AG20443 (cell line): ENCODE measurements around the gene PSMB5.
"Not testable (repeated sequence)": the region's sequence is repeated elsewhere in the genome, so short reads cannot be mapped to it uniquely, and the experiment has no call there.

ENCODE experiments used
- DNase-seq: peaks from one replicate; pipeline ENCODE4 v3.0.0; 2012; ENCODE audit warnings: low spot score, mixed read lengths

The PSMB5 gene

GRCh38 chr14:23015618-23016017 lies 19.1 kb downstream of the PSMB5 start:
- no peak for DNase-seq

- not testable (repeated sequence) for DNase-seq
Observed at GRCh38 chr14:23013749-23014054, 21.0 kb downstream of the PSMB5 start.

- no peak for DNase-seq
Observed at GRCh38 chr14:23013054-23013748, 21.5 kb downstream of the PSMB5 start.

GRCh38 chr14:23009939-23010726 lies 24.6 kb downstream of the PSMB5 start, which contains the start of gene C14orf93:
Gene C14orf93 (minus strand): TSS chr14:23010143. CDS start chr14:22999023, 11,120 bp downstream.
- peak; percentile 95 for DNase-seq

DNA sequence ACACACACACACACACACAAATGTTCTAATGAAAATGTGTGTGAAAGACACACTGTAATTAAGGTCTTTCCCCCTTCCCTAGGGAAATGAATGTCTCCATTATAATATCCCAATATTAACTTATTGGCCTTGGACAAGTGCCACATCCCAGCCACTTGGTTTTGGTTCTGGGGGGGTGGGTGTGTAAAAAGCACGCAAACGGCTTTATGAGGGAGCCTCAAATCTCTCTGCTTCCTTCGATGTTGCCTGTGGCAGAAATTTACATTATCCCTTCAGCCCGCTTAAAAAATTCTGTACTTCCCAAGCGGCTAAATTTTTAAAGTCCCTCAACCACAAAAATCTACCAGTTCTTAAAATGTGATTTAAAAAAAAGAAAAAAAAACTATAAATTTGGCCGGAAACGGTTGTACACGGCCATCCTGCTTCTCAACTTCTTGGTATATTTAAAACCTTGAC lies 25.2 kb downstream of the PSMB5 start:
- DNase-seq, result no peak

GRCh38 chr14:23008831-23009230 lies 25.9 kb downstream of the PSMB5 start:
- no peak for DNase-seq

DNA sequence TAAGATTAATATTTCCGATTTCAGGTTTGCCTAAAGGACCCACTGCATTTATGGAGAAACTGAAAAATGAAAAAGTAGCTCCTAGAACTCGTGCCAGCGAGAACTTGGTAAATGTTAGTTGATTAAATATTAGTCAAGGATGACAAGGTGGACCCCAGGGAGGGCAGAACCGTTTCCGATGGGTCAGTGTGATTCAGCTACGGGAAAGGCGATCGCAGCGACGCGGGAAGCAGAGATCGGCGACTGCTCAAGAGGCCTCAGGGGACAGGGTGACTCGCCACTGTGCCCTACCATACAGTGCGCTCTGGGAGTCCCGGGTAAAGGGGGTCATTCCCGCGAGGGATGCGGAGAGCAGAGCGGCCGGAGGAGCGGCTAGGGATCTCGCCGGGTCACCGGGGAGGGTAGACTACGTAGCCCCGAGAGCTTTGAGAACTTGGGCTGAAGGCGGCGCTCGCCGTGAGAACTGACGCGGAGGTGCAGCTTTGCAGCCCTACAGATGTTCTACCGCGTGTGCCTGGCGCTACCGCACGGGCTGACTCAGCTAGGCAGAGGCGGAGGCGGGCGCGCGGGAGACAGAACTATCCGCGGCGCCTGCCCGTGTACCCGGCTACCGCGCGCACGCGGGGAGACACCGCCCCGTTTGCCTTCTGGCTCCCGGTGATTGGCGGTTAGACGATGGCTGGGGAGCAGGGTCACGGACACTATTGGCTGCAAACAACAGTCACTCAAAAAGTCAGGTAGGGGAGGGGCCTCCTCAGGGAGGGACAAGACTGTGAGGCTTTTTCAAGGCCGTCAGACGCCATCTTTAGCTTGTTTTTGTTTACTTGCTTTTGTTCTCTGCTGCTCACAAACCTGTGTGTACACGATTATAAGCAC lies 27.9 kb downstream of the PSMB5 start:
- DNase-seq, result peak; percentile 97

DNA sequence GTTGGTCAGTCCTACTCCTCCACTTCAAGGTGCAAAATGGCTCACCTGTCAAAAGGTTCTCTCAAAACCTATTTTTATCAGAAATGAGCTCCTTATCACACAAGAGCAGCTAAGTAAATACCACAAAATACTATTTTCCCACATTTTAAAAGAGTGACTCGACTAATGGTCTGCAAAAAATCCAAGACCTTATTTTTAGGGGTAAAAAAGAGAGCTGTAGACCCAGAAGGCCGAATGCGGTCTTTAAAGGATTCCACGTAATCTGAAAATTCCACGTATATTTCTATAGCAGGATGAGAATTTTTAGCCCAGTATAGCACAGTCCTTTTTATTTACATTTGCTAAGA lies 28.5 kb downstream of the PSMB5 start:
- DNase-seq, result no peak

DNA sequence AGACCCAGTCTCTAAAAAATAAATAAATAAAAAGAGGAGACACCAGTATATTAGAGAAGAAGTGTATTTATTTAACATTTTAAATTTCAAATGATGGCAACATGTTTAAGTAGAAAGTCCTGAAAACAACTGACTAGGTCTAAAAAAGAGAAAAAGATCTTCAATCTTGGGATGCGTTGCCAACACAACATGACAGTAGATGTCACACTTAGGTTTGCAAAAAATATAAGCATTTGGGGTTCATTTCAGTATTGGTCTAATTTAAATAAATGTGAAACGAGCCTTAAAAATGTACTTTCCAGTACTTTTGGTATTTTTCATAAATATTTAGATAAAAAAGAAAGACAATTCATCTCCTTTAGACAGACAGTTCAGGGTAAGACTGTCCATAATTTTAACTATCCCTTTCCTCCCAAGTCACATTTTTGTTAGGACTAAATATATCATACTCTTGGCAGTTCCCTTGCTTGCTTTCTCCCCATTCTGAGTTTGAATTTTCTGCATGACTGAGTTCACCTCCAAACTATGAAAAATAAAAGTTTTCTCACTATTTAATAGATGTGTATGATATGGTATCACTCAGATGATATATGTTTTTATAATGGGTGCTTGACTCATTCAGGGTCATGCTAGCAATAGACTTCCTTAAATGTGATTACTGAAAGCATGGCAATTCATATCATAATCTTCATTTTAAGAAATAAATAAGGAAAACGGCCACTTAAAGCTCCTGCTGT lies 29.1 kb downstream of the PSMB5 start:
- no peak for DNase-seq

GRCh38 chr14:23004274-23004673 lies 30.4 kb downstream of the PSMB5 start:
- not testable (repeated sequence) for DNase-seq

GRCh38 chr14:23002592-23002991 lies 32.1 kb downstream of the PSMB5 start:
- no peak for DNase-seq

- no peak for DNase-seq
Observed at GRCh38 chr14:23000860-23001259, 33.8 kb downstream of the PSMB5 start.

GRCh38 chr14:22998329-22999012 lies 36.2 kb downstream of the PSMB5 start:
- no peak for DNase-seq

- no peak for DNase-seq
Observed at GRCh38 chr14:22997676-22998323, 36.9 kb downstream of the PSMB5 start.

- DNase-seq, result no peak
Observed at GRCh38 chr14:22996768-22997654, 37.7 kb downstream of the PSMB5 start.

DNA sequence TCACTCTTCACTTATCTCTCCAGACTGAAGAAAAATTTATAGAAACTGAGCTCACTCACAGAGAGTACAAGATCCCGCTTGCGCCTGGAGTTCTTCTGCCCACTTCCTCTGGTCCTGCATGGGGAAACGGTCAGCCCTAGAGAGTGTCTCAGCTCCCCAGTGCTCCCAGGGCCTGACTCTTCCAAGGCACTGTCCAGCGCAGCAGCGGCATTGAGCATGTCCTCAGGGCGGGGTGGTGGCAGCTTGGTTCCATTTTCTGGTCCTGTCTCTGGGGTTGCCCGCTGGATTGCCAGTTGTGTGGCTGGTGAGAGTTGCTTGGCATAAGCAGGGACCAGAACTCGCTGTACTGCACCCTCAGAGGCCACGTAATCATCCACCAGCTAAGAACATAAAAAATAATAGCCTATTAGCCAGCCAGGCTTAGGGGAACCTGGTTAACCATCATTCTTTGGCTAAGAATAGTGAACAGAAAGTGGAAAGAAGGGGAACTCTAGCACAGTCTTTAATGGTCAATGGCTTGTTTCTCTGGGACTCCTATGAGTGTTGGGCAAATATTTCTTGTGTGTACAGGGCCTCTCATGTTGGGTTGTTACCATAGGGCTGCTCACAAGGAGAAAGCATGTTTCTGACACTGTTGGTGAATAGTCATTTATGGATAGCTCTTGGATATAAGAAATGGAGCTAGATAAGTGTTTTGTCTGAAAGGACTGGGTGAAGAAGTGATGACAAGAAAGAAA lies 38.6 kb downstream of the PSMB5 start:
- no peak for DNase-seq

DNA sequence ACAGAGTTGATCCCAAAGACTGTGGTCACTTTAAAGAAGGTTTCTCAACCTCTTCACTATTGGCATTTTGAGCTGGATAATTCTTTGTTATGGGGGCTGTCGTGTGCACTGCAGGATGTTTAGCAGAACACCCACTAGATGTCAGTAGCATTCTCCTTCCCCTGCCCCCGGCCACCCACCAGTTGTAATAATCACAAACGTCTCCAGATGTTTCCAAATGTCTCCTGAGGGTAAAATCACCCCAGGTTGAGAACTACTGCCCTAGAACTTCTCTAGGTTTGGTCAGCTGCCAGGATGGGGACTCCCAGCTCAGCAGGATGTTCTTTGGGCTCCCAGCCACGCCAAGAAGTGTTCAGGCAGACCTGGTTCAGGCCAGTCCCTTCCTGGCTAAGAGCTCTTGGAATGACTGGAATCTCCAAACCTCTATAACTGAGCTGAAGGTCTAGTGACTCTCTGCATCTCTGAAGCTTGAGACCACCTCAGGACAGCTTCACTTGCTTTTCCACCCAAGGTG lies 39.9 kb downstream of the PSMB5 start:
- DNase-seq, result peak; percentile 51

DNA sequence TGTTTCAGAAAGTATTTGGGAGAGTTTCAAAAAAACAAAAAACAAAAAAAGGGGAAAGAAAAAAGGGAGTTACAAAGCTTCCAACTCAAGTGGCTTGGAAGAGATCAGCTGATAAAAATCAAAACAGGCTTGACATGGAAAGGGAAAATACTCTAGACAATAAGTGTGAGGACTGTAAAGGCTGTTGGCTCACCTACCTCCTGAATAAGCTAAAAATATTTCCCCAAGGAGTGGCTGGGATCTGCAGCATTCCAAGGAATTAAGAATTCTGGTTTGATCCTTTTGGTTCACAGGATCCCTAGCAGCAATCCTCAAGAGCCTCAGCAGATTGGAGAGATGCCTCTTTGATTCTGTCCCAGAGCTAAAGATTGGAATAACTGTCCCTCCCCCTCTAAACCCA lies 41.2 kb downstream of the PSMB5 start:
- DNase-seq, result no peak

DNA sequence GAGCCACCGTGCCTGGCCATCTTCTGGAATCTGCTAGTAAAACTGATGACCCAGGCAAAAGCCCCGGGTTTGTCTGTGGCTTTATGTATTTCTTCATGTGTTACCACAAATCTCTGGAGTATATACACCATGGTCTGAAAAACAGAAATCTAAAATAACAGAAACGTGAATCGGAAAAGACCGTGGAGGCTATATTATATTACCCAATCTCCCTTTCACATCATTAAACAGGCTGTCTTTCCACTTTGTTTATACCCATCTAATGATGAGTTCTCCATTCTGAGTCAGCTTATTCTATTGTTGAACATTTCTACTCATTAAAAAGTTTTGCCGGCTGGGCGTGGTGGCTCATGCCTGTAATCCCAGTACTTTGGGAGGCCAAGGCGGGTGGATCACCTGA lies 42.8 kb downstream of the PSMB5 start:
- no peak for DNase-seq
